Neural cell (in vitro differentiated cells): ENCODE data around the gene CCDC80. TPM values are rescaled to one million over a fixed set of nuclear protein-coding genes. Genes with fewer than 3 reads are reported as not detected.

ENCODE experiments used
- H2AFZ ChIP-seq: fragments of 200-600, 300-800 bp; sonication (generic), shearing (Covaris generic); 2 replicates; pipeline ENCODE4 v1.6.0; 2014; ENCODE audit warnings: low read depth, mild to moderate bottlenecking, antibody characterized with exemption, low read length, moderate library complexity
- H3F3A ChIP-seq: fragments of 200-600 bp; shearing (Covaris generic); 2 replicates; pipeline ENCODE4 v1.6.1; 2016; ENCODE audit warnings: mild to moderate bottlenecking, moderate library complexity, mixed read lengths, antibody characterized with exemption, low read length; ENCODE audit not compliant: insufficient read depth, poor library complexity, severe bottlenecking
- H3K27ac ChIP-seq: fragments of 200-600, 300-800 bp; sonication (generic), shearing (Covaris generic); 2 replicates; pipeline ENCODE4 v1.5.1; 2014; ENCODE audit warnings: mild to moderate bottlenecking, low read length, moderate library complexity
- H3K27me3 ChIP-seq: fragments of 300-800, 200-600 bp; sonication (generic), shearing (Covaris generic); 2 replicates; pipeline ENCODE4 v1.6.0; 2014; ENCODE audit warnings: mild to moderate bottlenecking, low read depth, low read length, moderate library complexity; ENCODE audit not compliant: insufficient read depth
- H3K36me3 ChIP-seq: fragments of 300-800, 200-600 bp; sonication (generic), shearing (Covaris generic); 2 replicates; pipeline ENCODE4 v1.5.1; 2014; ENCODE audit warnings: mild to moderate bottlenecking, antibody characterized with exemption, low read length, moderate library complexity; ENCODE audit not compliant: insufficient read depth
- H3K4me2 ChIP-seq: fragments of 300-800, 200-600 bp; sonication (generic), shearing (Covaris generic); 2 replicates; pipeline ENCODE4 v1.6.0; 2014; ENCODE audit warnings: mild to moderate bottlenecking, low read length
- H3K4me3 ChIP-seq: fragments of 300-800, 200-600 bp; sonication (generic), shearing (Covaris generic); 2 replicates; pipeline ENCODE4 v1.5.1; 2014; ENCODE audit warnings: mild to moderate bottlenecking, low read length, moderate library complexity
- H3K79me2 ChIP-seq: fragments of 200-600 bp; shearing (Covaris generic); replicated peaks from 2 replicates; pipeline ENCODE4 v1.6.0; 2014; ENCODE audit warnings: mild to moderate bottlenecking, low read length, moderate library complexity; ENCODE audit not compliant: insufficient read depth
- H3K9ac ChIP-seq: fragments of 300-800, 200-600 bp; sonication (generic), shearing (Covaris generic); 2 replicates; pipeline ENCODE4 v1.6.1; 2016; ENCODE audit warnings: mild to moderate bottlenecking, low read length, mixed read lengths
- H3K9me2 ChIP-seq: fragments of 200-600 bp; shearing (Covaris generic); 2 replicates; pipeline ENCODE4 v1.6.1; 2016; ENCODE audit warnings: mild to moderate bottlenecking, low read length, mixed read lengths; ENCODE audit not compliant: insufficient read depth
- H3K9me3 ChIP-seq: fragments of 200-600, 300-800 bp; sonication (generic), shearing (Covaris generic); 2 replicates; pipeline ENCODE4 v1.6.1; 2016; ENCODE audit warnings: mild to moderate bottlenecking, mixed run types, low read length, moderate library complexity, mixed read lengths
- H4K20me1 ChIP-seq: fragments of 200-600 bp; shearing (Covaris generic); 2 replicates; pipeline ENCODE4 v1.6.1; 2016; ENCODE audit warnings: mild to moderate bottlenecking, mixed run types; ENCODE audit not compliant: insufficient read depth
- EP300 ChIP-seq: fragments of 450-650 bp; conservative IDR thresholded peaks from 2 replicates; pipeline ENCODE4 v1.6.1; 2014; ENCODE audit warnings: antibody characterized with exemption, mild to moderate bottlenecking, moderate library complexity; ENCODE audit not compliant: poor library complexity, severe bottlenecking
- EZH2 ChIP-seq: fragments of 200-600, 300-800 bp; shearing (Covaris generic), sonication (generic); IDR thresholded peaks from 2 replicates; pipeline ENCODE4 v1.6.1; 2014; ENCODE audit warnings: antibody characterized with exemption, low read length, borderline replicate concordance, mild to moderate bottlenecking; ENCODE audit not compliant: insufficient read depth, poor library complexity, severe bottlenecking
- MXI1 ChIP-seq: fragments of 450-650 bp; conservative IDR thresholded peaks from 2 replicates; pipeline ENCODE4 v1.6.1; 2014; ENCODE audit warnings: antibody characterized with exemption, mild to moderate bottlenecking; ENCODE audit not compliant: poor library complexity, severe bottlenecking
- POLR2AphosphoS5 ChIP-seq: IDR thresholded peaks from 2 replicates; pipeline ENCODE4 v1.6.1; 2012
- RAD21 ChIP-seq: fragments of 450-650 bp; conservative IDR thresholded peaks from 2 replicates; pipeline ENCODE4 v1.6.1; 2014; ENCODE audit warnings: antibody characterized with exemption, mild to moderate bottlenecking, moderate library complexity
- SMC3 ChIP-seq: fragments of 450-650 bp; conservative IDR thresholded peaks from 2 replicates; pipeline ENCODE4 v1.6.1; 2014; ENCODE audit warnings: antibody characterized with exemption, mild to moderate bottlenecking, moderate library complexity; ENCODE audit not compliant: poor library complexity
- TAF1 ChIP-seq: IDR thresholded peaks from 2 replicates; pipeline ENCODE4 v1.6.1; 2012; ENCODE audit warnings: low read depth
- polyA plus RNA-seq: library from polyadenylated mRNA; depleted of rRNA; stranded (reverse); fragments of >200 nt; gene quantifications from 2 replicates; pipeline ENCODE4 v1.2.3, GENCODE V29; 2014
- TF ChIP-seq, protein P1 (sequence below): fragments of 450-650 bp; IDR thresholded peaks from 2 replicates; pipeline ENCODE4 v1.5.1; 2014; ENCODE audit warnings: antibody characterized with exemption, mild to moderate bottlenecking, moderate library complexity; ENCODE audit not compliant: poor library complexity, severe bottlenecking
- TF ChIP-seq, protein P2 (sequence below): IDR thresholded peaks from 2 replicates; pipeline ENCODE4 v1.6.1; 2012; ENCODE audit warnings: borderline replicate concordance

Gene CCDC80
- polyA plus RNA-seq, 1 donor from 2014 or later = 0.14 TPM

DNA sequence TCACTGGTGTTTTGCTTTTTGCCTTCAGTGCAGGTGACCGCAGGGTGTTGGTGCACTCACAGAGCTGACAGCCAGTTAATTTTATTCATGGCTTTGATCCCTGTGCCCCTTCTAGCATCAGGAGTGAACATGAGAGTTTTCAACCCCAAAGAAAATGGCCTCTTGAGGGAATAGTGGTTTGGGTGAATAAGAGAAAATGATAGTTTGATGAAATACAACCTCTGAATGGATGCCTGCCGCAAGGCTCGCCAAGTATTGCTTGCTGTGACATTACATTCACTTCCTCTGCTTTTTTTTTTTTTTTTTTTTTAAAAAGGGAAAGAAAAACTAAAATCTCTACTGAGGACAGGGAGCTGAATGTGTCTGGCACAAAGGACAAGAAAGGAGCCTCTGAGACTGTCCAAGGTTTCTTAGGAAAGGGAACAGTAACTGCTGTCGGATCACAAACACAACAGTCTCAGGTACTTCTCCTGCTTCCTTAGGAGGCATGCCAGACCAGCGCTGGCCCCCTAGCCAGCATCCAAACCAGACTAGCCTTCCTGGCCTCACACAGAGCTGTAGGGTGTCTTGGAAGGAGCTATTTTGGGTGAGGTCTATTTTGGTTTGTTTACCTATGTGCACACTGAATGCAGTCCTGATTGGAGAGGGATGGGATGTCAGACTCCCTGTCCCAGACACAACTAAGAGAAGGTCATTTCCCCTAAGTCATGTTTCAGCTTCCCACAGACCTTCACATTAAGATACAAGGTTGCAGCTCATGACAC is 29.0 kb downstream of the CCDC80 start:
- Histone ChIP-seq H3K9me2 (no peaks in the 10 kb centered on the region), H2AFZ (no peak overlapping the region), H3K9ac (no peak overlapping the region)

GRCh38 chr3:112610121-112610520 is 30.8 kb downstream of the CCDC80 start:
- Histone ChIP-seq H3K36me3 (no peaks in the 10 kb centered on the region), H2AFZ (no peak overlapping the region), H3K4me3 (no peak overlapping the region), H3F3A (no peaks in the 10 kb centered on the region), H3K27me3 (no peaks in the 10 kb centered on the region), H3K27ac (no peak overlapping the region), H3K9ac (no peak overlapping the region), H4K20me1 (no peaks in the 10 kb centered on the region), H3K9me3 (no peaks in the 10 kb centered on the region), H3K9me2 (no peaks in the 10 kb centered on the region), H3K4me2 (no peak overlapping the region), H3K79me2 (no peaks in the 10 kb centered on the region)
- TF ChIP-seq TAF1 (no peak), MXI1 (no peak), EZH2 (no peak), RAD21 (no peak), POLR2AphosphoS5 (no peak)
- TF ChIP-seq, protein P1, sequence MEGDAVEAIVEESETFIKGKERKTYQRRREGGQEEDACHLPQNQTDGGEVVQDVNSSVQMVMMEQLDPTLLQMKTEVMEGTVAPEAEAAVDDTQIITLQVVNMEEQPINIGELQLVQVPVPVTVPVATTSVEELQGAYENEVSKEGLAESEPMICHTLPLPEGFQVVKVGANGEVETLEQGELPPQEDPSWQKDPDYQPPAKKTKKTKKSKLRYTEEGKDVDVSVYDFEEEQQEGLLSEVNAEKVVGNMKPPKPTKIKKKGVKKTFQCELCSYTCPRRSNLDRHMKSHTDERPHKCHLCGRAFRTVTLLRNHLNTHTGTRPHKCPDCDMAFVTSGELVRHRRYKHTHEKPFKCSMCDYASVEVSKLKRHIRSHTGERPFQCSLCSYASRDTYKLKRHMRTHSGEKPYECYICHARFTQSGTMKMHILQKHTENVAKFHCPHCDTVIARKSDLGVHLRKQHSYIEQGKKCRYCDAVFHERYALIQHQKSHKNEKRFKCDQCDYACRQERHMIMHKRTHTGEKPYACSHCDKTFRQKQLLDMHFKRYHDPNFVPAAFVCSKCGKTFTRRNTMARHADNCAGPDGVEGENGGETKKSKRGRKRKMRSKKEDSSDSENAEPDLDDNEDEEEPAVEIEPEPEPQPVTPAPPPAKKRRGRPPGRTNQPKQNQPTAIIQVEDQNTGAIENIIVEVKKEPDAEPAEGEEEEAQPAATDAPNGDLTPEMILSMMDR = no peak

More for the DNA sequence above, 29.0 kb downstream of the CCDC80 start:
- TF ChIP-seq TAF1 (no peak), POLR2AphosphoS5 (no peak), MXI1 (no peak), EZH2 (no peak), RAD21 (no peak), SMC3 (no peak), EP300 (no peak)
- TF ChIP-seq, protein P1 = no peak
- TF ChIP-seq, protein P2, sequence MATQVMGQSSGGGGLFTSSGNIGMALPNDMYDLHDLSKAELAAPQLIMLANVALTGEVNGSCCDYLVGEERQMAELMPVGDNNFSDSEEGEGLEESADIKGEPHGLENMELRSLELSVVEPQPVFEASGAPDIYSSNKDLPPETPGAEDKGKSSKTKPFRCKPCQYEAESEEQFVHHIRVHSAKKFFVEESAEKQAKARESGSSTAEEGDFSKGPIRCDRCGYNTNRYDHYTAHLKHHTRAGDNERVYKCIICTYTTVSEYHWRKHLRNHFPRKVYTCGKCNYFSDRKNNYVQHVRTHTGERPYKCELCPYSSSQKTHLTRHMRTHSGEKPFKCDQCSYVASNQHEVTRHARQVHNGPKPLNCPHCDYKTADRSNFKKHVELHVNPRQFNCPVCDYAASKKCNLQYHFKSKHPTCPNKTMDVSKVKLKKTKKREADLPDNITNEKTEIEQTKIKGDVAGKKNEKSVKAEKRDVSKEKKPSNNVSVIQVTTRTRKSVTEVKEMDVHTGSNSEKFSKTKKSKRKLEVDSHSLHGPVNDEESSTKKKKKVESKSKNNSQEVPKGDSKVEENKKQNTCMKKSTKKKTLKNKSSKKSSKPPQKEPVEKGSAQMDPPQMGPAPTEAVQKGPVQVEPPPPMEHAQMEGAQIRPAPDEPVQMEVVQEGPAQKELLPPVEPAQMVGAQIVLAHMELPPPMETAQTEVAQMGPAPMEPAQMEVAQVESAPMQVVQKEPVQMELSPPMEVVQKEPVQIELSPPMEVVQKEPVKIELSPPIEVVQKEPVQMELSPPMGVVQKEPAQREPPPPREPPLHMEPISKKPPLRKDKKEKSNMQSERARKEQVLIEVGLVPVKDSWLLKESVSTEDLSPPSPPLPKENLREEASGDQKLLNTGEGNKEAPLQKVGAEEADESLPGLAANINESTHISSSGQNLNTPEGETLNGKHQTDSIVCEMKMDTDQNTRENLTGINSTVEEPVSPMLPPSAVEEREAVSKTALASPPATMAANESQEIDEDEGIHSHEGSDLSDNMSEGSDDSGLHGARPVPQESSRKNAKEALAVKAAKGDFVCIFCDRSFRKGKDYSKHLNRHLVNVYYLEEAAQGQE = no peak
- Histone ChIP-seq H3K9me3 (no peaks in the 10 kb centered on the region), H3K27me3 (no peaks in the 10 kb centered on the region), H3K79me2 (no peaks in the 10 kb centered on the region), H3K36me3 (no peaks in the 10 kb centered on the region), H3K4me2 (no peak overlapping the region), H4K20me1 (no peaks in the 10 kb centered on the region), H3K27ac (no peak overlapping the region), H3K4me3 (no peak overlapping the region), H3F3A (no peaks in the 10 kb centered on the region)
